CD4-positive, alpha-beta memory T cell (primary cell): ENCODE measurements around the gene PDCL3. TPM values are rescaled to one million over a fixed set of nuclear protein-coding genes. Genes with fewer than 3 reads are reported as not detected.

ENCODE experiments used
- CTCF ChIA-PET: fragments of 350-600 bp; sonication (Branson Sonifier 250); formaldehyde crosslinking; loops from one replicate; lab custom pipeline; 2021; ENCODE audit warnings: inconsistent platforms; ENCODE audit not compliant: partially characterized antibody; lab: Charles Lee
- POLR2A ChIA-PET: fragments of 350-600 bp; sonication (Branson Sonifier 250); formaldehyde crosslinking; loops from one replicate; lab custom pipeline; 2021; ENCODE audit not compliant: partially characterized antibody; lab: Charles Lee
- DNase-seq, 5 donors: peaks; one replicate each; pipeline versions ENCODE4 v3.0.0 to v3.0.0-alpha.2; 2020 to 2022; ENCODE audit warnings: mixed read lengths in 1 of 5
- H3K27ac ChIP-seq: one replicate; pipeline ENCODE4 v1.7.0; 2013; ENCODE audit warnings: low read depth, low read length
- H3K27me3 ChIP-seq: 2 replicates; pipeline ENCODE4 v1.7.0; 2013; ENCODE audit warnings: mild to moderate bottlenecking, low read length, moderate library complexity; ENCODE audit not compliant: insufficient read depth
- H3K36me3 ChIP-seq: 2 replicates; pipeline ENCODE4 v1.7.0; 2013; ENCODE audit warnings: mild to moderate bottlenecking, low read length, moderate library complexity; ENCODE audit not compliant: insufficient read depth
- H3K4me1 ChIP-seq: 2 replicates; pipeline ENCODE4 v1.7.0; 2013; ENCODE audit warnings: mild to moderate bottlenecking, low read length, moderate library complexity; ENCODE audit not compliant: insufficient read depth
- H3K4me3 ChIP-seq, 2 donors: one replicate each; pipeline ENCODE4 v1.7.0; 2013; ENCODE audit warnings: low read length in 2 of 2, mild to moderate bottlenecking in 1 of 2
- H3K9me3 ChIP-seq, 2 donors: one replicate each; pipeline ENCODE4 v1.7.0; 2013; ENCODE audit warnings: low read length in 2 of 2, control low read depth in 1 of 2; ENCODE audit not compliant: control insufficient read depth in 1 of 2
- H3K27ac Mint-ChIP-seq, 7 donors: one replicate each; pipeline ENCODE4 v1.8.0; 2020 to 2021; ENCODE audit warnings: mixed read lengths in 7 of 7, mild to moderate bottlenecking in 6 of 7, inconsistent platforms in 3 of 7, moderate library complexity in 3 of 7
- H3K27me3 Mint-ChIP-seq, 2 donors: one replicate each; pipeline ENCODE4 v1.8.0; 2020 to 2021; ENCODE audit warnings: mixed read lengths in 2 of 2
- H3K36me3 Mint-ChIP-seq, 2 donors: one replicate each; pipeline ENCODE4 v1.8.0; 2020 to 2021; ENCODE audit warnings: mixed read lengths in 2 of 2, inconsistent platforms in 1 of 2, mild to moderate bottlenecking in 1 of 2
- H3K4me1 Mint-ChIP-seq, 4 donors: one replicate each; pipeline ENCODE4 v1.8.0; 2020 to 2021; ENCODE audit warnings: mixed read lengths in 4 of 4, mild to moderate bottlenecking in 1 of 4
- H3K4me3 Mint-ChIP-seq, 8 donors: one replicate each; pipeline ENCODE4 v1.8.0; 2020 to 2021; ENCODE audit warnings: mixed read lengths in 8 of 8, mild to moderate bottlenecking in 7 of 8, moderate library complexity in 6 of 8, inconsistent platforms in 3 of 8
- H3K9me3 Mint-ChIP-seq, 8 donors: one replicate each; pipeline ENCODE4 v1.8.0; 2020 to 2021; ENCODE audit warnings: mixed read lengths in 8 of 8, mild to moderate bottlenecking in 5 of 8, inconsistent platforms in 3 of 8, moderate library complexity in 1 of 8
- intact Hi-C: fragments of 100-400 bp; cut with micrococcal nuclease; formaldehyde crosslinking; loops from one replicate; pipeline ENCODE4 v1.15.1; 2023
- polyA plus RNA-seq, 2 donors: library from polyadenylated mRNA; unstranded; fragments of 300-500 nt; fragmentation: Illumina TruSeq; gene quantifications; one replicate each; pipeline ENCODE4 v1.2.3, GENCODE V29; 2021
- total RNA-seq, 2 experiments: library from RNA; stranded (reverse); gene quantifications; one replicate each; pipeline ENCODE4 v1.2.3, GENCODE V29; 2021

PDCL3 gene
- total and polyA plus RNA-seq, 4 experiments from 2014 or later, result 16.6 to 73.6 (median 37.3) TPM

DNA sequence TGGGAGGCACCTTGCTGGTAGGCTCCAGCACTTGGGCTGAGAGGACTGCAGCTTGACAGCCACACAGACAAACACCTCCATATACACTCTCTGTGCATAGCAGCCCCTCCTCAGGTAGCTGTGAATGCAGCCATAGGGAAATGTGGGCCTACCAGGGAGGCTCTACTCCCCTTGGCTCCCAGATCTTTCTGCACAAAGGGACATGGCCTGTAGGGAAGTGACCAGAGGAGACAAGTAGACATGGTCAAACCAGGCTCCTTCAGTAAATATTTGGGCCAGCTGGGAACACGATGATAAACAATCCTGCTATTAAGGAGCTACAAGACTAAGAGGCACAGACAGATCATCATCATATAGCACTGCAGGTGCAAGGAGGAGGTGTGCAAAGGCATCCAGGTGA lies 35.9 kb upstream of the PDCL3 start:
- H3K9me3 Mint-ChIP-seq, result peaks cover 0 to 2% (median 0%) of the 10 kb centered on the region in 8 donors
- H3K36me3 Mint-ChIP-seq, result no peaks in the 10 kb centered on the region
- H3K27me3 ChIP-seq, result no peaks in the 10 kb centered on the region
- CTCF ChIA-PET, result interaction anchor here (1.5 kb wide), 1 partner anchor 9 kb away, joined by 3 read pairs; no protein-coding TSS in a partner anchor
- no peak overlapping the region for H3K4me3 Mint-ChIP-seq
- intact Hi-C loops, result no loop called here
- H3K9me3 ChIP-seq, result no peaks in the 10 kb centered on the region
- no peak overlapping the region for H3K27ac ChIP-seq
- no peak for DNase-seq
- peaks cover 1 to 3% of the 10 kb centered on the region in 2 donors for H3K27me3 Mint-ChIP-seq
- H3K4me3 ChIP-seq, result no peak overlapping the region
- H3K36me3 ChIP-seq, result no peaks in the 10 kb centered on the region
- H3K4me1 ChIP-seq, result no peaks in the 10 kb centered on the region
- POLR2A ChIA-PET, result no interaction called here
- H3K27ac Mint-ChIP-seq, result no peak overlapping the region
- no peaks in the 10 kb centered on the region for H3K4me1 Mint-ChIP-seq

DNA sequence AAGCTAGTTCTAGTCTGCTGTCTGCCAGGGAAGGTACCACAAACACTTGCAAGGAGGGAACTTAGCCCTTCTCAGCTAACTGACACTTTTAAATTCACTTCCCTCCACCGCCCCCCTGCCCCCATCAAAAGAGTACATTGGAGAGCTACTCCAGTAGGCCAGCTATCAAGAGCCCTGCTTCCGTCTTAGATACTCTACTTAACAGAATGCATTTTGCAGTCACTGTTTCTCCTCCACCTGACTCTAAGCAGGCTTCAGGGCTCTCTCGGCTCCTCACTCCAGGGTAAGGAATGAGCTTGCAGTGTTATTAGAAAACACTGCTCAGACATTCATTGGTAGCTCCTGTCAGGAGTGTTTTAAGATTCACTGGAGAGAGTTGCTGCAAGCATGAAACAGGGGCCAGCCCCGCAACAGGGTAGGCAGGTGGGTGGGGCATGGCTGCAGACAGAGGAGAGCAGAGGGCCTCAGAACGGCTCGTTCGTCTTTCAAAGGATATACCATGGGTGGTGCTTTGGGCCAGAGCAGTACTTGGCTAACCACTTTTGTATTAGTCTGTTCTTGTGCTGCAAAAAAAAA lies 35.3 kb upstream of the PDCL3 start:
- Histone ChIP-seq H3K9me3 (no peaks in the 10 kb centered on the region), H3K4me1 (no peaks in the 10 kb centered on the region), H3K4me3 (no peak overlapping the region), H3K27me3 (no peaks in the 10 kb centered on the region), H3K27ac (no peak overlapping the region), H3K36me3 (no peaks in the 10 kb centered on the region)
- Mint-ChIP-seq H3K36me3 (no peaks in the 10 kb centered on the region), H3K4me1 (no peaks in the 10 kb centered on the region), H3K9me3 (peaks cover 0 to 2% (median 0%) of the 10 kb centered on the region in 8 donors), H3K27me3 (peaks cover 1 to 3% of the 10 kb centered on the region in 2 donors), H3K27ac (no peak overlapping the region), H3K4me3 (no peak overlapping the region)
- intact Hi-C loops, result no loop called here
- ChIA-PET POLR2A (no interaction called here), CTCF (interaction anchor here (1.5 kb wide), 1 partner anchor 10 kb away, joined by 3 read pairs; no protein-coding TSS in a partner anchor)
- DNase-seq, result no peak

DNA sequence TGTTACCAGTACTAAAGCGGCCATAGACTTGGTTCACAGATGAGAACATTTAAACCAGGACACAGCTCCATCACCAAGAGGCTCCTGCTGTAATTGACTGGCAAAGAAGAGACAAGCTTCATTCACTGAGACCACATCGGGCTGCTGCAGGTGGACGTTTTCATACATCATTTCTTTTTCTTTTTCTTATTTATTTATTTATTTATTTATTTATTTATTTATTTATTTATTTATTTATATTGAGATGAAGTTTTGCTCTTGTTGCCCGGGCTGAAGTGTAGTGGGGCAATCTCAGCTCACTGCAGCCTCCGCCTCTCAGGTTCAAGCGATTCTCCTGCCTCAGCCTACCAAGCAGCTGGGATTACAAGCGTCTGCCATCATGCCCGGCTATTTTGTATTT lies 33.6 kb upstream of the PDCL3 start:
- Histone ChIP-seq H3K9me3 (no peaks in the 10 kb centered on the region), H3K4me1 (no peaks in the 10 kb centered on the region)
- CTCF ChIA-PET, result interaction anchor here (0.6 kb wide), 1 partner anchor 438 kb away, joined by 3 read pairs; no protein-coding TSS in a partner anchor

DNA sequence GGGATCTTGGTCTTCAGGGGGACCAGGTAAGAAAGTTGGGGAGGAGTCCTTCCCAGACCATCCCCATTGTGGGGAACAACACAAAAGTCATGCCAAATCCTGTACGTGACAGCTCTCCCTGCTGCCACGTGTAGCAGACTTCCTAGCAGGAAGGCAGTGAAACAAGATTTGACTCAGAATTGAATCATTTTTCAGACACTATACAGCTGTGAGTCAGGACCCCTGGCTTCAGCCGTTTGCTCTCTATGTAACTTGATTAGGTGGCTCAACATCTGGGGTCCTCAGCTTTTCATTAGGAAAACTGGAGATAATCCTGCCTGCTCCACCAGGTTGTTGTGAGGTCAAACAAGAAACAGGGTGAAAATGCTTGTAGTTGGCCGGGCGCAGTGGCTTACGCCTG lies 32.9 kb upstream of the PDCL3 start:
- no peak overlapping the region for H3K4me3 ChIP-seq
- DNase-seq, result no peak
- Mint-ChIP-seq H3K4me3 (no peak overlapping the region), H3K27ac (no peak overlapping the region), H3K36me3 (no peaks in the 10 kb centered on the region), H3K9me3 (peaks cover 0 to 2% (median 0%) of the 10 kb centered on the region in 8 donors), H3K27me3 (peaks cover 3 to 4% of the 10 kb centered on the region in 2 donors), H3K4me1 (no peaks in the 10 kb centered on the region)
- H3K4me1 ChIP-seq, result no peaks in the 10 kb centered on the region
- H3K27ac ChIP-seq, result no peak overlapping the region
- H3K9me3 ChIP-seq, result no peaks in the 10 kb centered on the region
- H3K27me3 ChIP-seq, result no peaks in the 10 kb centered on the region
- POLR2A ChIA-PET, result no interaction called here
- CTCF ChIA-PET, result interaction anchor here (0.6 kb wide), 1 partner anchor 437 kb away, joined by 3 read pairs; no protein-coding TSS in a partner anchor
- H3K36me3 ChIP-seq, result no peaks in the 10 kb centered on the region
- intact Hi-C loops, result no loop called here

More for the DNA sequence above, 33.6 kb upstream of the PDCL3 start:
- intact Hi-C loops, result no loop called here
- no peak overlapping the region for H3K27ac ChIP-seq
- H3K27me3 Mint-ChIP-seq, result peaks cover 3 to 4% of the 10 kb centered on the region in 2 donors
- no peak overlapping the region for H3K27ac Mint-ChIP-seq
- H3K4me3 ChIP-seq, result no peak overlapping the region
- peaks cover 0 to 2% (median 0%) of the 10 kb centered on the region in 8 donors for H3K9me3 Mint-ChIP-seq
- H3K4me1 Mint-ChIP-seq, result no peaks in the 10 kb centered on the region
- no peaks in the 10 kb centered on the region for H3K27me3 ChIP-seq
- H3K36me3 ChIP-seq, result no peaks in the 10 kb centered on the region
- POLR2A ChIA-PET, result no interaction called here
- no peak for DNase-seq
- no peaks in the 10 kb centered on the region for H3K36me3 Mint-ChIP-seq
- H3K4me3 Mint-ChIP-seq, result no peak overlapping the region

DNA sequence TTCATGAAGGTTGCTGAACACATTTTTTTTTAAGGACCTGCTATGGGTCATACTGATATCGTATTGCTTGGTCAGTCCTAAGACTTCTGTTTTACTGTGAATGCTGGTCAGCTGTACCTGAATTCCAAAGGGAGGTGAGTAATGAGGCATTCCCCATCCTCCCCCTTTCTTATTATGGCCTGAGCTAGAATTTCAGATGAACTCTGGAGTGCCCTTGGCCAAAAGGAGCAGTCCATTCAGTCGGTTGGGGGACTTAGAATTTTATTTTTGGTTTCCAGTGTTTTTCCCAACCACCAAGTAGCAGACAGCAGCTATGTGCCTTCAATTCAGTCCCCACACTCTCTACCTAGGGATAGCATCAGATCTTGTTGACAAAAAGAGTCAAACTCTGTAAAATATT lies 26.9 kb upstream of the PDCL3 start:
- peaks cover 3% of the 10 kb centered on the region in 2 donors for H3K27me3 Mint-ChIP-seq
- intact Hi-C loops, result no loop called here

DNA sequence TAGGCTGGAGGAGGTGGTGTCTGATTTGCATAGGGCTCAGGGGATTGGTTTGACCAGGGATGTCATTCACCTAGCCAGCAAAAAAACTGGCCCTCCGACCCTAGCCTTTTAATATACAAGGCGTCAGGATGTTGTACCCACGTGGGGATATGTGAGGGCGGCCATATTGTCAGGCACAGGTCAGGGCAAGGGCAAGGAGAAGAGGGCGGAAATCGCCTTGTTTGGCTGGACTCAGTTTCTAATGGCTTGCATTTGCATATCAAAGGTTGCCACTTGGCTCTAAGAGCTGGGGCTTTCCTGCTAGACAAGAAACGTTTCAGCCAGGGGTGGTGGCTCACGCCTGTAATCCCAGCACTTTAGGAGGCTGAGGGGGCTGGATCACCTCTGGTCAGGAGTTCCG lies 24.9 kb upstream of the PDCL3 start:
- Histone ChIP-seq H3K36me3 (no peaks in the 10 kb centered on the region), H3K27me3 (no peaks in the 10 kb centered on the region), H3K4me3 (no peak overlapping the region), H3K27ac (no peak overlapping the region), H3K9me3 (no peaks in the 10 kb centered on the region), H3K4me1 (no peaks in the 10 kb centered on the region)
- ChIA-PET POLR2A (no interaction called here), CTCF (interaction anchor here (0.7 to 0.9 kb wide), 2 partner anchors 72 to 1032 kb away, joined by 3 read pairs; no protein-coding TSS in a partner anchor)
- DNase-seq, result no peak
- Mint-ChIP-seq H3K36me3 (no peaks in the 10 kb centered on the region), H3K9me3 (peaks cover 0 to 2% (median 0%) of the 10 kb centered on the region in 8 donors), H3K4me1 (peaks cover 0 to 4% (median 2%) of the 10 kb centered on the region in 4 donors), H3K27me3 (peaks cover 3% of the 10 kb centered on the region in 2 donors), H3K27ac (no peak overlapping the region), H3K4me3 (no peak overlapping the region)
- intact Hi-C loops, result no loop called here

More for the DNA sequence above, 26.9 kb upstream of the PDCL3 start:
- DNase-seq, result no peak
- ChIA-PET POLR2A (no interaction called here), CTCF (no interaction called here)
- Histone ChIP-seq H3K9me3 (no peaks in the 10 kb centered on the region), H3K36me3 (no peaks in the 10 kb centered on the region), H3K4me1 (no peaks in the 10 kb centered on the region), H3K27ac (no peak overlapping the region), H3K27me3 (no peaks in the 10 kb centered on the region), H3K4me3 (no peak overlapping the region)
- H3K27ac Mint-ChIP-seq, result no peak overlapping the region
- no peaks in the 10 kb centered on the region for H3K36me3 Mint-ChIP-seq
- no peak overlapping the region for H3K4me3 Mint-ChIP-seq
- peaks cover 0 to 2% (median 0%) of the 10 kb centered on the region in 8 donors for H3K9me3 Mint-ChIP-seq
- H3K4me1 Mint-ChIP-seq, result no peaks in the 10 kb centered on the region

DNA sequence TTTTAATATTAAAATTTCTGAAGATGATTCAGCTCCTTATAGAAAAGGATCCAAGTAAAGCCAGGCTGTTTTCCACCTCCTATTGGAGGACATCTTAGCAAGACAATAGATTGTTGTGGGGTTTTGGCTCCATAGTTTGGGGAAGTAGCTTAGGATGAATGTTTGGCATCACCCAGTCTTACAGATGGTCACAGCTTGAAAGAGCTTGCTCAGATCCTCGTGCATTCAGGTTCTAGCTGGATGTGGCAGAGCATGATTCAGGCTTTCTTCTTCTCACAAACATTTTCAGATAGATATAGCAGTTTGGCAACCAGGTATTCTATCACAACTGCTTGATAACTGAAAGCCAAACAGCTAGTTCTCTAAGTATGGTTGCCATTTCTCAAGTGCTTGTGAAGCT lies 23.6 kb upstream of the PDCL3 start:
- peaks cover under 1 to 3% of the 10 kb centered on the region in 2 donors for H3K27me3 Mint-ChIP-seq

More for the DNA sequence above, 23.6 kb upstream of the PDCL3 start:
- H3K9me3 Mint-ChIP-seq, result peaks cover 0 to 2% (median 0%) of the 10 kb centered on the region in 8 donors
- intact Hi-C loops, result no loop called here
- Histone ChIP-seq H3K27me3 (no peaks in the 10 kb centered on the region), H3K36me3 (no peaks in the 10 kb centered on the region), H3K27ac (no peak overlapping the region), H3K9me3 (no peaks in the 10 kb centered on the region), H3K4me3 (no peak overlapping the region), H3K4me1 (no peaks in the 10 kb centered on the region)
- ChIA-PET CTCF (interaction anchor here (0.9 to 1.0 kb wide), 2 partner anchors 20 to 68 kb away, joined by 3 read pairs; no protein-coding TSS in a partner anchor), POLR2A (no interaction called here)
- no peak overlapping the region for H3K27ac Mint-ChIP-seq
- H3K36me3 Mint-ChIP-seq, result no peaks in the 10 kb centered on the region
- H3K4me3 Mint-ChIP-seq, result no peak overlapping the region
- no peak for DNase-seq
- H3K4me1 Mint-ChIP-seq, result peaks cover 0 to 4% (median 2%) of the 10 kb centered on the region in 4 donors
